Activated CD8-positive, alpha-beta memory T cell treated with anti-CD3 and anti-CD28 coated beads, Interleukin-2, amount 50 U/mL, for 1 hour (primary cell): ENCODE measurements around the gene WASHC1.
"Not testable (repeated sequence)": the region's sequence is repeated elsewhere in the genome, so short reads cannot be mapped to it uniquely, and the experiment has no call there.

Experiments
- DNase-seq: peaks from one replicate; pipeline ENCODE4 v3.0.0-alpha.2; 2020; ENCODE audit errors: extremely low read depth

WASHC1 gene

DNA sequence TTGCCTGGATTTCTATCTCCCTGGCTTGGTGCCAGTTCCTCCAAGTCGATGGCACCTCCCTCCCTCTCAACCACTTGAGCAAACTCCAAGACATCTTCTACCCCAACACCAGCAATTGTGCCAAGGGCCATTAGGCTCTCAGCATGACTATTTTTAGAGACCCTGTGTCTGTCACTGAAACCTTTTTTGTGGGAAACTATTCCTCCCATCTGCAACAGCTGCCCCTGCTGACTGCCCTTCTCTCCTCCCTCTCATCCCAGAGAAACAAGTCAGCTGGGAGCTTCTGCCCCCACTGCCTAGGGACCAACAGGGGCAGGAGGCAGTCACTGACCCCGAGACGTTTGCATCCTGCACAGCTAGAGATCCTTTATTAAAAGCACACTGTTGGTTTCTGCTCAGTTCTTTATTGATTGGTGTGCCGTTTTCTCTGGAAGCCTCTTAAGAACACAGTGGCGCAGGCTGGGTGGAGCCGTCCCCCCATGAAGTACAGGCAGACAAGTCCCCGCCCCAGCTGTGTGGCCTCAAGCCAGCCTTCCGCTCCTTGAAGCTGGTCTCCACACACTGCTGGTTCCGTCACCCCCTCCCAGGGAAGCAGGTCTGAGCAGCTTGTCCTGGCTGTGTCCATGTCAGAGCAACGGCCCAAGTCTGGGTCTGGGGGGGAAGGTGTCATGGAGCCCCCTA lies 15.0 kb downstream of the WASHC1 start:
- not testable (repeated sequence) for DNase-seq

DNA sequence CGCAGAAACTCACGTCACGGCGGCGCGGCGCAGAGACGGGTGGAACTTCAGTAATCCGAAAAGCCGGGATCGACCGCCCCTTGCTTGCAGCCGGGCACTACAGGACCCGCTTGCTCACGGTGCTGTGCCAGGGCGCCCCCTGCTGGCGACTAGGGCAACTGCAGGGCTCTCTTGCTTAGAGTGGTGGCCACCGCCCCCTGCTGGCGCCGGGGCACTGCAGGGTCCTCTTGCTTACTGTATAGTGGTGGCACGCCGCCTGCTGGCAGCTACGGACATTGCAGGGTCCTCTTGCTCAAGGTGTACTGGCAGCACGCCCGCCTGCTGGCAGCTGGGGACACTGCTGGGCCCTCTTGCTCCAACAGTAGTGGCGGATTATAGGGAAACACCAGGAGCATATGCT lies 18.1 kb downstream of the WASHC1 start:
- peak; percentile 29 for DNase-seq

DNA sequence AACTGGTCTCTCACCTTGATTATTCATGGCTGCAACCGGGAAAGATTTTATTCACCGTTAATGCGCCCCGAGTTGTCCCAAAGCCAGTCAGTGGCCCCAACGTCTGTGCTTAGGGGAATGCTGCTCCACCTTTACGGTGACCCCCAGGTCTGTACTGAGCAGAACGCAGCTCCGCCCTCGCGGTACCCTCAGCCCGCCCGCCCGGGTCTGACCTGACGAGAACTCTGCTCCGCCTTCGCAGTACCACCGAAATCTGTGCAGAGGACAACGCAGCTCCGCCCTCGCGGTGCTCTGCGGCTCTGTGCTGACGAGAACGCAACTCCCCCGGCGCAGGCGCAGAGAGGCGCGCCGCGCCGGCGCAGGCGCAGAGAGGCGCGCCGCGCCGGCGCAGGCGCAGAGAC lies 18.6 kb downstream of the WASHC1 start:
- not testable (repeated sequence) for DNase-seq

DNA sequence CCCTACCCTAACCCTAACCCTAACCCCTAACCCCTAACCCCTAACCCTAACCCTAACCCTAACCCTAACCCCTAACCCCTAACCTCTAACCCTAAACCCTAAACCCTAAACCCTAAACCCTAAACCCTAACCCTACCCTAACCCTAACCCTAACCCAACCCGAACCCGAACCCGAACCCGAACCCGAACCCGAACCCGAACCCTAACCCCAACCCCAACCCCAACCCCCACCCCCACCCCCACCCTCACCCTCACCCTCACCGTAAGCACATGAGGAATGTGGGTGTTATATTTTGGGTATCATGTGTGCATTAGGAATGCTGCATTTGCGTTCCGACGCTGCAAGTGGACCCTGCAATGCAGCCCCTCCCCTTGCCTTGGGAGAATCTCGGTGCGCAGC lies 19.0 kb downstream of the WASHC1 start:
- DNase-seq = not testable (repeated sequence)
